ENCODE measurements around the gene HP1BP3.

- no peak for TF ChIP-seq CTCF (IDR thresholded peaks at IDR 0.05)
- TF ChIP-seq POLR2A (IDR thresholded peaks at IDR 0.05; ENCODE audit: low read depth): no peak
- TF ChIP-seq POLR2AphosphoS5 (IDR thresholded peaks at IDR 0.05): no peak
- TF ChIP-seq EP300 (IDR thresholded peaks at IDR 0.05): no peak
Measured at GRCh38 chr1:20721117-20722061, 65.7 kb downstream of the HP1BP3 start.
